ENCODE measurements around the gene SGMS1.
A peak's percentile ranks its signal among the peaks of the same experiment; 100 is the strongest.

The SGMS1 gene

GRCh38 chr10:50417886-50418830, 205.6 kb downstream of the SGMS1 start:
- peak; percentile 64 for DNase-seq

GRCh38 chr10:50417486-50417885, 206.3 kb downstream of the SGMS1 start:
- DNase-seq, result peak; percentile 63

DNA sequence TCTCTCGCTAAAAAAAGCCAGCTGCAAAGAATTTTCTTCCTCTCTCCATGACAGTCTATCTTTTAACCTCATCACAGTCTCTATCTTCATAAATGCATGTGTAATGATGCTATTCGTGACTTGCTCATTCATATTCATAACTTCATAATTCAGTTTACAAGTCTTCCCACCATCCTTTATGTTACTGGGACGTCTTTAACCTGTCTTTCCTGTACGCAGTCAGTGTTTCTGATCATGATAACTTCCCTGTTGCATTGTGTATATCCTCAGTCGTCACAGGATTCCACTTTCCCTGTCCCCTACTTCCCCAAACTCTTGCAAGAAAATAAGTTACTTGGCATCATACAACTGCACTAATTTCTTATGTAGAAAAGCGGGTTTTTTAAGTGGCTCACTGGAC, 206.9 kb downstream of the SGMS1 start:
- peak; percentile 25 for DNase-seq

DNA sequence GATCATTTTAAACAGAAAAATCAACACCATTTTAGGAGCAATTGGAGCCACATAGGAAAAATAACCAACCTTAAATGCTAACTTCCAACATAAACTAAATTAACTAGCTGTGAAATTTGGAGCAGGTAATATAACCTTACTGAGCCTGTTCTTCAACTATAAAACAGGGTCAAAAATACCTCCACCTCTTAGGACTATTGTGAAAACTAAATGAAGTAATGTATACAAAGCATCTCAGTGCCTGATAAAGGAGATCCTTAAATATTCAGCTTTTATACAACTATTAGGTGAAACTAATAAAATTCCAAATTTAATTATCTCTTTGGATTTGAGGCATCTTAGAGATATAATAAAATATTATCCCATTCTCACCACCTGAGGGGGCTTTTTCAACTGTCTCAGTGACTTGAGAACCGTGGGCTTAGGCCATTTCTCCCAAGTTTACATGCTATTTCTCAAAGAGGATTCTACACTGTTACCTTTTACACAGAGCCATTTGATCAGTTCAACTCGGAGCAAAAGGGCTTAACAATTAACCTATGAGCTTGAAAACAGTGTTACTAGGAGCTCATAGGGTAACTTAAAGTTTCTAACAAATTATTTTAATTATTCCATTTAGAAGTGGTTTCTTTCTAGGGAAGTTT, 207.5 kb downstream of the SGMS1 start:
- peak; percentile 17 for DNase-seq

DNA sequence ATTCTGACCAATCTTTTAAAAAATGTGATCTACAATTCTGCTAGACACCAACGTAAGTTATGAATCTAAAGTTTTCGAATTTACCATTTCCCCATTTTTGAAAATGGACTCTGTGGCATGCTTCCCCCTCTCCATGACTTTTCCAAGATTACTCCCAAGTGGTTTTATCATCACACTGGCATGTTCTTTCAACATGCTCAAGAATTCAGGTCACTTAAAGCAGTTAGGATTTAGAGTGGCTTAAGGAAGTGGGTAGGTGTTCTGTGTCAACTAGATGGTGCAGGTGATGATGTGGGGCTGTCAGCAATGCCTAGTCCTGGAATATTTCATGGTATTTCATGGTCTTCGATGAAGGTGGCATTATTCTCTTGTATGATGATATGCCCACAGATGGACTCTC, 208.5 kb downstream of the SGMS1 start:
- no peak for DNase-seq

GRCh38 chr10:50410066-50410811, 213.5 kb downstream of the SGMS1 start:
- no peak for DNase-seq

DNA sequence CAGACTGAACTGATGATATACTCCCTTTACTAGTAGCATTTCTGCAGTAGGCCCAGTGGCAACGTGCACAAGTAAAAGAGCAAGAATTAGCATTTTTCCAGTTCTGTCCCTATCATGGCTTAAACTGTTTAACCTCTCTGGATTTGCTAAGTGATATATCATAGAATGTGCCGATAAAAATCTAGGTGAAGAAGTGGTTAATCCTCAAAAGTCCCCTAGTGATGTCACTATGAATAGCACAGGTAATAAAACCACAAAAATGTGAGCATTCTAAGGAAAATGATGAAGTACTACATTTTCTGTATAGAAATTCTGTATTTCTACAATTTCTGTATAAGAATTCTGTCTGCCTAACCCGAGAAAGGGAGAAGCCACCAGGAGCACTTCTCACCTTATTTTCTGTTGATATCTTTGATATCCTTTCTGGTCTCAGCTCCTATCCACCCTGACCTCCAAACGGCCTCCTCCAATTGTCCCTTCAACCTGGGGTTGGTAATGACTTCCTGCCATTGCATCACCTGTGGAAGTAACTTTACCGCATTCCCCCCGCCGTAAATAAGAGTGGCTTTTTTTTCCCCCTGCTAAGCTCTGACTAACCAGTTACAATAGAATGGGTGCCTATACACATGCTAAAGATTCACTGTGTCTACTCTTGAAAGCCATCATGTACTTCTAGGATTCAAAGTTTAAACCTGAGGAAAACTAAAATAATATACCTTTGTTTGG, 216.5 kb downstream of the SGMS1 start:
- DNase-seq, result no peak

- no peak for DNase-seq
These were observed 217.2 kb downstream of the SGMS1 start for GRCh38 chr10:50406457-50407070.

DNA sequence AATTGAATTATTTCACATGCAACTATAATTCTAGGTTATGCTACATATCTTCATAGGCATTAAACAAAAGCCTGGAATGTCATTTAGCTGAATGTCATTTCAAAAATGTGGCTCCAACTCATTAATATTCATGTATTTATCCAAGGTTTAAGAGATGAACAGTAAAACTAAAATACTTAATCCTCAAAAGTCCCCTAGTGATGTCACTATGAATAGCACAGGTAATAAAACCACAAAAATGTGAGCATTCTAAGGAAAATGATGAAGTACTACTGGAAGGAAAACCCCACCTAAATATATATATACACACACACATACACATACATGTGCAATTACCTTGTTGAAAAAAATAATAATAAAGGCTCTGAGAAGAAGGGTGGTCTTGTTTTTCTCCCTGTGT, 218.0 kb downstream of the SGMS1 start:
- DNase-seq, result no peak

DNA sequence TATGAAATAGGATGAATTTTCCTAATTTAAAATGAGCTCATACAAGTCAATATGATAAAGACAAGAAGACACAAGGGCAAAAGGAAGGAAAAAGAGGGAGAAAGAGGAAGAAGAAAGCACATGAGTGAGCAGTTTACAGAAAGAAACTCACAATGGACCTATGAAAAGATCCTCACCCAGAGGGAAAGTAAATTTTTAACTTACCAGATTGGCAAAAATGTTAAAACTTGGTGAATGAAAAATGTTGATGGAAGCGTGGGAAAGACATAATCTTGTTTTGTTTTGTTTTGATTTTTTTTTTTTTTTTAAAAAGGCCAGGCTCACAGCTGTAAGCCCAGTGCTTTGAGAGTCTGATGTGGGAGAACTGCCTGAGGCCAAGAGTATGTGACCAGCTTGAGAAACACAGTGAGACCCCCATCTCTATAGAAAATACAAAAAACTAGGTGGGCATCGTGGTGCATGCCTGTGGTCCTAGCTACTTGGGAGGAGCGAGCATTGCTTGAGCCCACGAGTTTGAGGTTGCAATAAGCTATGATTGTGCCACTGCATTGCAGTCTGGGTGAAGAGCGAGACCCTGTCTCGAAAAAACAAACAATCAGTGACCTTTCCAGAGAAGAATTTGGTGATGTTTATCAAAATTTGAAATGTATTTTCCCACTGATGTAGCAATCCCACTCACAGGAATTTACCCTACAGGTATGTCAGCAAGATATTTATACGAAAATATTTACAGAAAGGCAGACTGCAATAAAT, 219.6 kb downstream of the SGMS1 start:
- no peak for DNase-seq

- no peak for DNase-seq
These were observed 220.7 kb downstream of the SGMS1 start for GRCh38 chr10:50403074-50403473.

DNA sequence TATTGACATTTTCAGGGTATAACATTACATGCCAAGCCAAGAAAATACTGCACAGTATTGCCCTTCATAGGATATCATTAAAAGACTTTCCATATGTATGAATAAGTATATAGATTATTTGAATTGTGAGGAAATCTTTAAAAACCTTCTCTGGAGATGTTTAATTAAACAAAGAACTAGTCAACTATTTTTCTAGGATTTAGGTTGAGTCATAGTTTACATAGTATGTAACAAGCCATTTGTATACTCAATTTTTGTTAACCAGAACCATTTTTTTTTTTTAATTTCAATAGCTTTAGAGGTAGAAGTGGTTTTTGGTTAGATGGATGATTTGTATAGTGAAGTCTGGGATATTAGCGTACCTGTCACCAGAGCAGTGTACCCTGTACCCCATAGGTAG, 221.3 kb downstream of the SGMS1 start:
- DNase-seq, result no peak

- DNase-seq, result no peak
These were observed 223.1 kb downstream of the SGMS1 start for GRCh38 chr10:50400694-50401093.

DNA sequence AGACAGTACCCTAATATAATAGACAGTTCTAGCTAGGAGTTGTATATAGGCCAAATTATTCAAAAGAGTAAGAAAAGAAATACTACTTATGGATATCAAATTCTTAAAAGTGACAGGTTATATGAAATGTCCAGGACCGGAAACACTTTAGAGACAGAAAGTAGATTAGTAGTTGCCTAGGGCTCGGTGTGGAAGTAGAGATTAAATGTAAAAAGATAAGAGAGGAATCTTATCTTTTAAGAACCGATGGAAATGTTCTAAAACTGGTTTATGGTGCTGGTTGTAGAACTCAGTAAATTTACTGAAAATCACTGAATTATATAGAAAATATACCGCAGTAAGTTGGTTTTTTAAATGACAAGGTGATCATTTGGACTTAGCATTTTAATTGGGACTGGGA, 224.9 kb downstream of the SGMS1 start:
- no peak for DNase-seq

DNA sequence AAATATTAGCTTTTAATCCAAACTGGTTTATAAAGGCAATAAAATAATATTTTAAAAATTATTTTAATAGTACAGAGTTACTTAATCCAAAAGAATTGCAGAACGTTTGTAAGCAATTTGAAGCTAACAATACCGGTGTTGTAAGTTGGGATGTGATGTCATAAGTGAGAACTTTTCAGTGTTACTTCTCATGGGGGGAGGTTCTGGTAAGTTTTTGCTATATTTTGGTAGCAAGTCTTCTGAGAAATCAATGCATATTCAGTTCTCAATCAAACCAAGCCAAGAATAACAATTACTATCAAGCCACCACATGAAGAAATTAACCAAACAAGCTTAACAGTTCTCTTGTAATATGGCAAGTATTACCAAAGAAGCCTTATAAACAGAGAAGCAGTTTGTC, 225.4 kb downstream of the SGMS1 start:
- DNase-seq, result no peak

DNA sequence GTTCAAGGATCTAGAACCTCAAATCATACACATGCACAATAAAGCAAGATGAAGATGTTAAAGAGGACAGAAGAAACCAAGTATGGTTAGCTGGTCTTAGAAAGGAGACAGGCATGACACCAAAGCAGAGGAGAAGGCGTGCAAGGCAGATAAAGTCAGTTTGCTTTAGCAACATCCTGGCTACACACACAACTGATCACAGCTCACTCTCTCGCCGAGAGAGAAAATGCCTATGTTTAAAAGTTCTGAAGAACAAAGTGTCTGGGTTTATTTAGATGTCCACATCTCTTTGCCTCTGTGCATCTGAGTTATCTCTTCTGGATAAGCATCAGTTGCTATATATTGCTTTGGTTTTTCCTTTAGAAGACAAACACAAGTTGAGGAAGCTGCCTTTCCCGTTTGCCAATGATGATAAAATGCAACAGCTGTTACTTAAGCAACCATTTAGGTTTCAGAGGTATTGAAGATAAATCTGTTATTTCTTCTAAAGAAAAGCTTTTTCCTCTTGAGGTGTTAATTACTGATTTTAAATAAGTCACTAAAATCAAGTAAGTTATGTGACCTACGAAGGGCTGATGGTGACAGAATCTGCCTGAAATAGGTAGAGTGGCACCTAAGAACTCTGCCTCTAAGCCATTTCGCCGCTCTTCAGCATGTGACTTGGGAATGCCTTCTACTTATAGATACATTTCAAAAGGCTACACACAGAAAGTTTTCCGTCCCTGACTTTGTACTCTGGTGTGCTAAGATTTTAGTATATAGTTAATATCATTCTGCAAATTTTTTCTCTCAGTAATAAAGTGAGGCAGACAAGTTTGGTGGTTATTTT, 226.2 kb downstream of the SGMS1 start:
- no peak for DNase-seq

DNA sequence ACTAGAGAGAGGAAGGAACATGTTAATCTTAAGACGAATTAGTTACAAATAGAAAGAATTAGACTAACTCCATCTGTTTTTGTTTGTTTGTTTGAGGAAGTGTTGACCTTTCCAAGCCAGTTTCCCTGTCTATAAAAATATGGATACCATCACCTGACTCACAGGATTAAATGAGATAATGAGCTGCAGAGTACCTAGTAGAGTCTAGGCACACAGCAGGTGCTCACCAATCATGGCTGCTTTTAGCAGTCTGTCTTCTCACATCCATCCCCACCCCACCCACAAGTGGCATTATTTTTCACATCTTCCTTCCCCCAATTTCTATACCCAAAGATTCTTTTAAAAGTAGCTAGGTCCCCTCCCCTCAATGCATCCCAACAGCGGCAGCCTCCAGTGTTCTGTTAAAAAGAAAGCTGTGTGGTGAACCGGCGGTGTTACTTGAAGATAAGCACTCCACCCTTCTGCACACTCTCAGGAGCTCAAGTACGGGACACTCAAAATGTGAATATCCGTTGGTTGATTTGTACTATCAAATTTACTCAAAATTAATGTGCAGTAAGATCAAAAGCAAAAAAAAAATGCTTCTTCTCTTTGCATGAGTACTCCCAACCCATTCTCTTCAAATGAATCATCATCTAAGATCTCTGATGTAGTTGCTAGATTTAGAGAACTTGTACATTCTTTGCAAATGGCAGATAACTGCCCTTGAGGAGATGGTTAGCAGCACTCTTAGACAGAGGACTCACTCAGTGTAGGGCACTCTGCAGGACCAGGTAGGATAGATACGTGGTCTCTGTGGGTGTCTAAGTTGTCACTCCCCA, 227.1 kb downstream of the SGMS1 start:
- no peak for DNase-seq

DNA sequence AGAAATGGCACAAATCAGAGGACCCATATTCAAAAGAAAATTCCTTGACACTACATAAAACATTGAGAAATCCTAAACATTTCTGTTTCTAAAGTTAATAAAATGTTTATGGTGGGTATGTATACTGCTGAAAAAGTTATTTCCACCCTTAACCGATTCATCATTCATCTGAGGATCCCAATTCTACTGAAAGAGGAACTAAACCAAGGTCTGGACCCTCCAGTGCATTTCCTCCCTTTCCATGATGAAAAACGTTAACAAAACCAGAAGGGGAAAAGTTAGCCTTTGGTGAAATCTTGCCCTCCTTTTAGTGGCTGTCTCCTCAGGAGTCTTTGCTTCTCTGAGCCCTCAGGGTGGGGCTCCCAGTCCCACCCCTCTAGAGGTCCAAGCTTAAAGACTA, 227.9 kb downstream of the SGMS1 start:
- no peak for DNase-seq

GRCh38 chr10:50395271-50395670, 228.5 kb downstream of the SGMS1 start:
- no peak for DNase-seq

GRCh38 chr10:50394832-50395231, 228.9 kb downstream of the SGMS1 start:
- DNase-seq, result no peak

Data from midbrain (tissue), 1 donor.